ENCODE measurements around the gene TMEM217.
A peak's percentile ranks its signal among the peaks of the same experiment; 100 is the strongest.

The TMEM217 gene

GRCh38 chr6:37225350-37226169 lies 32.4 kb downstream of the TMEM217 start:
- DNase-seq (ENCODE audit: insufficient read length, low spot score) (no peak), FAIRE-seq (no peak)
- TF ChIP-seq PAX5 (IDR thresholded peaks at IDR 0.05; ENCODE audit: insufficient read depth, low read length, severe bottlenecking): no peak
- TF ChIP-seq POU2F2 (IDR thresholded peaks at IDR 0.05; ENCODE audit: low read depth, low read length): no peak
- TF ChIP-seq SPI1 (IDR thresholded peaks at IDR 0.05; ENCODE audit: low read depth, low read length): no peak
- no peak for TF ChIP-seq POLR2A (IDR thresholded peaks at IDR 0.05; ENCODE audit: low read depth, low read length)
- TF ChIP-seq POLR2AphosphoS5 (IDR thresholded peaks at IDR 0.05; ENCODE audit: low read depth, low read length): no peak
- TF ChIP-seq TAF1 (IDR thresholded peaks at IDR 0.05; ENCODE audit: low read depth, low read length): no peak

GRCh38 chr6:37222992-37223391 lies 35.0 kb downstream of the TMEM217 start:
- DNase-seq (ENCODE audit: insufficient read length, low spot score) (no peak), FAIRE-seq (no peak)
- TF ChIP-seq PAX5 (IDR thresholded peaks at IDR 0.05; ENCODE audit: insufficient read depth, low read length, severe bottlenecking) (no peak), POLR2A (IDR thresholded peaks at IDR 0.05; ENCODE audit: low read depth, low read length) (no peak), POLR2AphosphoS5 (IDR thresholded peaks at IDR 0.05; ENCODE audit: low read depth, low read length) (no peak), POU2F2 (IDR thresholded peaks at IDR 0.05; ENCODE audit: low read depth, low read length) (no peak), SPI1 (IDR thresholded peaks at IDR 0.05; ENCODE audit: low read depth, low read length) (no peak), TAF1 (IDR thresholded peaks at IDR 0.05; ENCODE audit: low read depth, low read length) (no peak)

DNA sequence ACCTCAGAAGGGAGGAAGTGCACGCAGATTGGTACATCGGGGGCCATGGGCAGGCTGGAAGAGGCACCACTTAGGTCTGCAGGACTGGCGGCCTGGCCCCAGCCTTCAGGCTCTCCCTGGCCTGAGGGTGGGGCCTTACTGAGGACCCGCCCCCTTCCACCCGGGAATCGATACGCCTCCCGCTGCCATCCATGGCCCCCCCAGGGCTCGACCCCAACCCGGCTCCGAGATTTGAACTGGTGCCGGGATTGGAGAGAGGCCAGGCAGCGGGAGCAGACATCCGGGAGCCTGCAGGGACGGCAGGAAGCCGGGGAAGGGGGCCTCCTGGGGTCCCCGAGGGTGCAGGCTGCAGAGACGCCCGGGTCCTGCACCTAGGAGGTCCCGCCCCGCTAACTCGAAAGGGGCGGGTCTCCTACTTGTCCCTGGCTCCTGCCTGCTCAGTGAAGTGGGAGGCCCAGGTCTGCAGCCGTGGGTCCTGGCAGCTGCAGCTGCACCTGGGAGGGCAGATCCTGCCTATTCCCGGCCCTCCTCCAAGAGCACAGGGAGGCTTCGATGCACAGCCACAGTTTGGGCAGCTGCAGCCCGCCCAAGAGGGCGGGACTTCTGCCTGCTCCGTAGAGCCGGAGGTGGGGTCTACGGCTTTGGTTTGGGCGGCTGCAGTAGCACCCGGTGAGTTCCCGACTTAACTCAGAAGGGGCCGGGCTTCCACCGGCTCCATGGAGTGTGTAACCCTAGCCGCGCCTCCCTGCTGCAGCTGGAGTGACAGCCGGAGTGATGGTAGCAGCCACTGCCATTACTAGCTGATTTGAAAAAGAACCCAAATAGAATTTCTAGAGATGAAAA lies 35.6 kb downstream of the TMEM217 start:
- FAIRE-seq (peak; percentile 89), DNase-seq (ENCODE audit: insufficient read length, low spot score) (peak; percentile 77)
- TF ChIP-seq TAF1 (IDR thresholded peaks at IDR 0.05; ENCODE audit: low read depth, low read length) (no peak), POLR2AphosphoS5 (IDR thresholded peaks at IDR 0.05; ENCODE audit: low read depth, low read length) (no peak), SPI1 (IDR thresholded peaks at IDR 0.05; ENCODE audit: low read depth, low read length) (no peak; the same call in 1 of the 2 replicates)

- TF ChIP-seq SPI1 (IDR thresholded peaks at IDR 0.05; ENCODE audit: low read depth, low read length): peak; percentile 44; the same call in 1 of the 2 replicates
- no peak for TF ChIP-seq POLR2A (IDR thresholded peaks at IDR 0.05; ENCODE audit: low read depth, low read length)
- TF ChIP-seq PAX5 (IDR thresholded peaks at IDR 0.05; ENCODE audit: insufficient read depth, low read length, severe bottlenecking): no peak
- TF ChIP-seq POLR2AphosphoS5 (IDR thresholded peaks at IDR 0.05; ENCODE audit: low read depth, low read length): no peak
- FAIRE-seq (peak; percentile 48), DNase-seq (ENCODE audit: insufficient read length, low spot score) (no peak)
Observed at GRCh38 chr6:37221585-37222124, 36.3 kb downstream of the TMEM217 start.

DNA sequence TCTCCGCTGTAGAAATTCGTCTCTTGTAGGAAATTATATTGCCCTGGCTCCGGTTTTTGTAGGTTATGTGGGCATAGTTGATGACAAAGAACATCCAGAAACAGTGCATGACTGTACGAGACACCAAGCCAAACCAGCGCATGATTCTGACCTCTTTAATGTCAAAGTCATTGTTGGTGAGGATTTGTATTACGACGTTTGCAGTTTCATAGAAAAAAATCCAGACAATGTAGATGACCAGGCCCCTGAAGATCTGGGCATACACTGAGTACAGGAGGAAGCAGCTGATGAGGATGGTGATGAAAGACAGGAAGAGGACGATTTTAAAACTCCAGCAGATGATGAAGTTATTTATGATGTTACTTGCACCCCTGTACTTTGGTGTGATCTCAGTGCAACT lies 39.4 kb downstream of the TMEM217 start:
- TF ChIP-seq POU2F2 (IDR thresholded peaks at IDR 0.05; ENCODE audit: low read depth, low read length) (no peak), POLR2A (IDR thresholded peaks at IDR 0.05; ENCODE audit: low read depth, low read length) (no peak), SPI1 (IDR thresholded peaks at IDR 0.05; ENCODE audit: low read depth, low read length) (no peak), TAF1 (IDR thresholded peaks at IDR 0.05; ENCODE audit: low read depth, low read length) (no peak), POLR2AphosphoS5 (IDR thresholded peaks at IDR 0.05; ENCODE audit: low read depth, low read length) (no peak), PAX5 (IDR thresholded peaks at IDR 0.05; ENCODE audit: insufficient read depth, low read length, severe bottlenecking) (no peak)
- FAIRE-seq: no peak
- no peak for DNase-seq (ENCODE audit: insufficient read length, low spot score)

DNA sequence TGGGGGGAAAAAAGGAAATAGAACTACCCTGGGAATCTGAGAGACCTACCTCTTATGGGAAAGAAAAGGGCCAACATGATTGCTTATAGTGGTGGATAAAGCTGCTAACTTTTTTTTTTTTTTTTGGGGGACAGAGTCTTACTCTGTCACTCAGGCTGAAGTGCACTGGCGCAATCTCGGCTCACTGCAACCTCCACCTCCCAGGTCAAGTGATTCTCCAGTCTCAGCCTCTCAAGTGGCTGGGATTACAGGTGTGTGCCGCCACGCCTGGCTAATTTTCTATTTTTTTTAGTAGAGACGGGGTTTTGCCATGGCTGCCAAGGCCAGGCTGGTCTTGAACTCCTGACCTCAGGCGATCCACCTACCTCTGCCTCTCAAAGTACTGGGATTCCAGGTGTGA lies 39.9 kb downstream of the TMEM217 start:
- FAIRE-seq: no peak
- DNase-seq (ENCODE audit: insufficient read length, low spot score): no peak
- TF ChIP-seq PAX5 (IDR thresholded peaks at IDR 0.05; ENCODE audit: insufficient read depth, low read length, severe bottlenecking) (no peak), POLR2A (IDR thresholded peaks at IDR 0.05; ENCODE audit: low read depth, low read length) (no peak), TAF1 (IDR thresholded peaks at IDR 0.05; ENCODE audit: low read depth, low read length) (no peak), POU2F2 (IDR thresholded peaks at IDR 0.05; ENCODE audit: low read depth, low read length) (no peak), POLR2AphosphoS5 (IDR thresholded peaks at IDR 0.05; ENCODE audit: low read depth, low read length) (no peak), SPI1 (IDR thresholded peaks at IDR 0.05; ENCODE audit: low read depth, low read length) (no peak)

GRCh38 chr6:37212268-37212667 lies 45.7 kb downstream of the TMEM217 start:
- no peak for FAIRE-seq
- TF ChIP-seq SPI1 (IDR thresholded peaks at IDR 0.05; ENCODE audit: low read depth, low read length): no peak
- no peak for TF ChIP-seq PAX5 (IDR thresholded peaks at IDR 0.05; ENCODE audit: insufficient read depth, low read length, severe bottlenecking)
- no peak for TF ChIP-seq TAF1 (IDR thresholded peaks at IDR 0.05; ENCODE audit: low read depth, low read length)
- TF ChIP-seq POLR2AphosphoS5 (IDR thresholded peaks at IDR 0.05; ENCODE audit: low read depth, low read length): no peak
- TF ChIP-seq POU2F2 (IDR thresholded peaks at IDR 0.05; ENCODE audit: low read depth, low read length): no peak
- DNase-seq (ENCODE audit: insufficient read length, low spot score): no peak

DNA sequence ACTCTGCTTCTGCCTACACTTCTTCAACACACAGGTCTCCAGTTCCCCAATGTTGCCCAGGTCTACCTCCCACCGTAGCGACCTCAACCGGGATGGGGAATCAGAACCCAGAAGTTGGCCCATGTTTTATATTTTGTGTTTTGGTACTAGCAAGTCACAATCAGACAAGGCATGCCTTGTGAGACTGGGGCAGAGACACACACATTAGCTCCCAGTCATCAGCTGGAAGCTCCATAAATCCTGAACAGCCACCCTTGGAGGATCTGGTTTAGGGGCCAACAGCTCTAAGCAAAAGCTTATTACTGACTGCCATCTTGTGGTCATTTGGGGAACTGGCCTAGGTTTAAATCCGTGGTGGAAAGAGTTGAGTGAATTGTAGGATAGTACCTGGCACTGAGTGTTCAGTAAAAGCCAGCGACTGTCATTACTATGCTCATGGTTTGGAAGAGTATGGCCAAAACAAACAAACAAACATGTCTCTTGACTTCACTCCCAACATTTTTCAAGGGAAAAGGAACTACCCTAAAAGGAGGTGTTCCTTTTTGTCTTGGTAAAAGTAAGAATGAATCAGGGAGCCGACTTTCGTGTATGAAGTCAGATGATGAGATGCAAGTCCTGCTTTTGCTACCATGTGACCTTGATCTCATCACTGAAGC lies 47.5 kb downstream of the TMEM217 start:
- FAIRE-seq (peak; percentile 45), DNase-seq (ENCODE audit: insufficient read length, low spot score) (peak; percentile 35)
- TF ChIP-seq PAX5 (IDR thresholded peaks at IDR 0.05; ENCODE audit: insufficient read depth, low read length, severe bottlenecking) (no peak), POU2F2 (IDR thresholded peaks at IDR 0.05; ENCODE audit: low read depth, low read length) (no peak), SPI1 (IDR thresholded peaks at IDR 0.05; ENCODE audit: low read depth, low read length) (no peak), POLR2A (IDR thresholded peaks at IDR 0.05; ENCODE audit: low read depth, low read length) (no peak), POLR2AphosphoS5 (IDR thresholded peaks at IDR 0.05; ENCODE audit: low read depth, low read length) (no peak), TAF1 (IDR thresholded peaks at IDR 0.05; ENCODE audit: low read depth, low read length) (no peak)

Measured in GM12891 (cell line).